ENCODE data around the gene PHKG1.

DNA sequence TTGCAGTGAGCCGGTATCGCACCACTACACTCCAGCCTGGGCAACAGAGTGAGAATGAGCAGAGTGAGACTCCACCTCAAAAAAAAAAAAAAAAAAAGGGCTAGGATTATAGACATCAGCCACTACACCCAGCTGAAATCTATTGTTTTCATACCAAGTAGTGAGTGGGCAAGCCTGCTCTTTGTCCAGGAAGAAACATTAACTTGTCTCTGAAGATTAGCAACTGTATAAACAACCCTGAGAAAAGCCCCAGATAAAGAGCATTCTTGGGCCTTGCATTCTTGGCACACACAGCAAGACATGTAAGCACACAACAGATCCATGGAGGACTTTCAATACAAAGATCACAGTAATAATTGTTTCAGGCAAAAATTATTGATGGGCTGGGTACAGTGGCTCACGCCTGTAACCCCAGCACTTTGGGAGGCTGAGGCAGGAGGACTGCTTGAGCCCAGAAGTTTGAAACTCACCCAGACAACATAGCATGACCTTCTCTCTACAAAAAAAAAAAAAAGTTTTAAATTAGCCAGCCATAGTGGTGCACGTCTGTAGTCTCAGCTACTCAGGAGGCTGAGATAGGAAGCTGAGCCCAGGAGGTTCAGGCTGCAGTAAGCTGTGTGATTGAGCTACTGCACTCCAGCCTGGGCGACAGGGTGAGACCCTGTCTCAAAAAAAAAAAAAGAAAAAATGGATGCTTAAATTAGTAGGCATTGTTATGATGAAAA, 45.9 kb downstream of the PHKG1 start:
- TF ChIP-seq, protein P1, sequence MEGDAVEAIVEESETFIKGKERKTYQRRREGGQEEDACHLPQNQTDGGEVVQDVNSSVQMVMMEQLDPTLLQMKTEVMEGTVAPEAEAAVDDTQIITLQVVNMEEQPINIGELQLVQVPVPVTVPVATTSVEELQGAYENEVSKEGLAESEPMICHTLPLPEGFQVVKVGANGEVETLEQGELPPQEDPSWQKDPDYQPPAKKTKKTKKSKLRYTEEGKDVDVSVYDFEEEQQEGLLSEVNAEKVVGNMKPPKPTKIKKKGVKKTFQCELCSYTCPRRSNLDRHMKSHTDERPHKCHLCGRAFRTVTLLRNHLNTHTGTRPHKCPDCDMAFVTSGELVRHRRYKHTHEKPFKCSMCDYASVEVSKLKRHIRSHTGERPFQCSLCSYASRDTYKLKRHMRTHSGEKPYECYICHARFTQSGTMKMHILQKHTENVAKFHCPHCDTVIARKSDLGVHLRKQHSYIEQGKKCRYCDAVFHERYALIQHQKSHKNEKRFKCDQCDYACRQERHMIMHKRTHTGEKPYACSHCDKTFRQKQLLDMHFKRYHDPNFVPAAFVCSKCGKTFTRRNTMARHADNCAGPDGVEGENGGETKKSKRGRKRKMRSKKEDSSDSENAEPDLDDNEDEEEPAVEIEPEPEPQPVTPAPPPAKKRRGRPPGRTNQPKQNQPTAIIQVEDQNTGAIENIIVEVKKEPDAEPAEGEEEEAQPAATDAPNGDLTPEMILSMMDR (IDR thresholded peaks at IDR 0.05) = no peak
- TF ChIP-seq POLR2A (IDR thresholded peaks at IDR 0.05) = no peak

Data from breast epithelium (tissue), 3 donors.